ENCODE results near the gene CORO6. TPM values are rescaled to one million over a fixed set of nuclear protein-coding genes. Genes with fewer than 3 reads are reported as not detected.
A peak's percentile ranks its signal among the peaks of the same experiment; 100 is the strongest.

CORO6 gene
- total and polyA plus RNA-seq, 2 of the 13 experiments (the other 11 are each of a cell fraction or from before 2014, with no cell fraction given): 0.42 to 0.82 TPM

GRCh38 chr17:29582254-29582765, 40.4 kb downstream of the CORO6 start:
- ATAC-seq (no peak), FAIRE-seq (no peak), DNase-seq (ENCODE audit: low spot score) (no peak)
- TF ChIP-seq ZNF629 (CRISPR knock-in tag; conservative IDR thresholded peaks at IDR 0.05): peak; percentile 86
- TF ChIP-seq DPF2 (CRISPR knock-in tag; IDR thresholded peaks at IDR 0.05; ENCODE audit: borderline replicate concordance, low read depth): no peak
- in situ Hi-C loops (cut with HindIII; ENCODE audit: extremely low pct_ligation_motif_present, low pct_unique_long_range_greater_than_20kb): loop anchor here (5.0 kb wide), 1 partner anchor 35 kb away; no protein-coding TSS in a partner anchor
- no peak overlapping the region for H3K4me3 ChIP-seq (replicated peaks in 1 of 3; ENCODE audit: insufficient read depth in 1 of 3, low read depth in 2 of 3, low read length in 3 of 3)
- no peak overlapping the region for H3K4me2 ChIP-seq (ENCODE audit: low read depth, low read length)
- H3K36me3 ChIP-seq (replicated peaks in 1 of 2; ENCODE audit: control insufficient read depth in 1 of 2, insufficient read depth in 2 of 2, low read length in 2 of 2): peaks cover 6 to 9% of the 10 kb centered on the region in 2 experiments; a peak in 4 of 5 replicates
- H4K20me1 ChIP-seq (ENCODE audit: insufficient read depth, low read length): peaks cover 1% of the 10 kb centered on the region; the same call in 1 of the 2 replicates
- CTCF ChIA-PET (ENCODE audit: low intra/inter-chr PET ratio, low total read pairs): interaction anchor here (0.6 to 3.1 kb wide), 2 partner anchors 10 kb away, joined by 3 to 39 read pairs; partner anchors contain the start of gene ANKRD13B
- peaks cover 20% of the 10 kb centered on the region for H3K4me1 ChIP-seq (ENCODE audit: insufficient read depth, low read length)
- peaks cover 7% of the 10 kb centered on the region for H3K79me2 ChIP-seq (ENCODE audit: insufficient read depth, low read length)
- POLR2A ChIA-PET: no interaction called here
- H3K27ac ChIP-seq (ENCODE audit: extremely low read length, insufficient read depth, low read length): no peak overlapping the region
- WGBS (ENCODE audit: low lambda C conversion rate): 97% methylated on average over 10 of the region's 10 CpGs
- H3K27me3 ChIP-seq (ENCODE audit: control insufficient read depth in 1 of 2, insufficient read depth in 2 of 2, low read length in 2 of 2): no peaks in the 10 kb centered on the region
- intact Hi-C loops (cut with micrococcal nuclease; ENCODE audit: unreplicated experiment): no loop called here
- H3K9ac ChIP-seq (ENCODE audit: insufficient read depth, low read depth, low read length): no peak overlapping the region
- H2AFZ ChIP-seq (ENCODE audit: low read length): no peak overlapping the region
- BruUV-seq (replicated peaks): no TSS peak
- H3K9me3 ChIP-seq (ENCODE audit: low read length): no peaks in the 10 kb centered on the region

DNA sequence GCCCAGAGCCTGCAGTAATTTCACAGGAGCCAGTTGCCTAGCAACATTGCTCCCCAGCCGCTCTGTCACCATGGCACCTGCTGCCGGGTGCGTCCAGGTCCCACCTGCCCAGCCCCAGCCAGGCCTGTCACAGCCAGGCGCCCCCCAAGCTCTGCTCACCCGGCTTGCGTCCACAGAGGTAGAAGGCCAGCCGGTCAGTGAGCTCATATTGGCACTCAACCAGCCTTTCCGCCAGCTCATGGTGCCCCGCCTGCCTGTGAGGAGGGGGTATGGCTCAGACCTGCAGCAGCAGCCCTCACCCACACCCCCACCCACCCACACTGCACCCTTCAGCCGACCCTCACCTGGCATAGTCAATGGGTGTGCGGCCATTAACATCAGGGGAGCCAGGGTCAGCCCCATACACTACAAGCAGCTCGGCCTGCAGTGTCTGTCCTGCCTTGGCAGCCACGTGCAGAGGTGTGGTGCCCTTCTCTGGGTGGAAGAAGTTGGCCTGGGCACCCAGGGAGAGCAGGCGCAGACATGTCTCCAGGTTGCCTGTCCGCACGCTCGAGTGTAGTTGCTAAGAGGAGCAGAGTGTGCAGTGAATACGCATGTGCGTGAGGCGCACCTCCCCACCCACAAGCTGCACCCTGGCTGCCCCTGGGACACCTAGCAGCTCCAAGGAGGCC, 41.0 kb downstream of the CORO6 start:
- no peak for DNase-seq (ENCODE audit: low spot score)
- H3K9ac ChIP-seq (ENCODE audit: insufficient read depth, low read depth, low read length): no peak overlapping the region
- FAIRE-seq: no peak
- no peak overlapping the region for H2AFZ ChIP-seq (ENCODE audit: low read length)
- no TSS peak for BruUV-seq (replicated peaks)
- TF ChIP-seq ZSCAN5A (CRISPR knock-in tag; IDR thresholded peaks at IDR 0.05; ENCODE audit: borderline replicate concordance) (no peak), AGO2 (optimal IDR thresholded peaks at IDR 0.05; ENCODE audit: low read depth, low read length) (peak; percentile 42)
- in situ Hi-C loops (cut with HindIII; ENCODE audit: extremely low pct_ligation_motif_present, low pct_unique_long_range_greater_than_20kb) (loop anchor here (5.0 kb wide), 1 partner anchor 36 kb away; no protein-coding TSS in a partner anchor), intact Hi-C loops (cut with micrococcal nuclease; ENCODE audit: unreplicated experiment) (no loop called here)
- no peaks in the 10 kb centered on the region for H3K9me3 ChIP-seq (ENCODE audit: low read length)
- no peak overlapping the region for H3K4me3 ChIP-seq (replicated peaks in 1 of 3; ENCODE audit: insufficient read depth in 1 of 3, low read depth in 2 of 3, low read length in 3 of 3)
- H3K27ac ChIP-seq (ENCODE audit: extremely low read length, insufficient read depth, low read length): no peak overlapping the region
- no peak overlapping the region for H3K4me2 ChIP-seq (ENCODE audit: low read depth, low read length)
- H3K27me3 ChIP-seq (ENCODE audit: control insufficient read depth in 1 of 2, insufficient read depth in 2 of 2, low read length in 2 of 2): no peaks in the 10 kb centered on the region
- no peak for ATAC-seq
- ChIA-PET POLR2A (no interaction called here), CTCF (ENCODE audit: low intra/inter-chr PET ratio, low total read pairs) (interaction anchor here (3.1 kb wide), 1 partner anchor 10 kb away, joined by 39 read pairs; the partner anchor contains the start of gene ANKRD13B)
- H3K36me3 ChIP-seq (replicated peaks in 1 of 2; ENCODE audit: control insufficient read depth in 1 of 2, insufficient read depth in 2 of 2, low read length in 2 of 2): peaks cover 6 to 10% of the 10 kb centered on the region in 2 experiments; a peak in 4 of 5 replicates
- H4K20me1 ChIP-seq (ENCODE audit: insufficient read depth, low read length): no peaks in the 10 kb centered on the region; the same call in 1 of the 2 replicates
- 98% methylated on average over 12 of the region's 20 CpGs for WGBS (ENCODE audit: low lambda C conversion rate)
- peaks cover 15% of the 10 kb centered on the region for H3K4me1 ChIP-seq (ENCODE audit: insufficient read depth, low read length)
- peaks cover 3% of the 10 kb centered on the region for H3K79me2 ChIP-seq (ENCODE audit: insufficient read depth, low read length)
